Measurements from ENCODE around the gene SCAF11. TPM values are rescaled to one million over a fixed set of nuclear protein-coding genes. Genes with fewer than 3 reads are reported as not detected.

Gene SCAF11
- total RNA-seq, 1 experiment from 2014 or later = 121 TPM

GRCh38 chr12:45912774-45913173 lies 77.6 kb downstream of the SCAF11 start:
- DNase-seq (ENCODE audit: low spot score) = peak; percentile 18
- Histone ChIP-seq H3K27ac (ENCODE audit: low read depth, low read length, poor library complexity, severe bottlenecking) (no peak overlapping the region), H3K4me1 (ENCODE audit: insufficient read depth, low read length, poor library complexity, severe bottlenecking) (peaks cover 17% of the 10 kb centered on the region), H3K4me3 (ENCODE audit: low read depth, low read length, poor library complexity, severe bottlenecking) (no peak overlapping the region), H3K36me3 (ENCODE audit: insufficient read depth, low read length, poor library complexity, severe bottlenecking) (peaks cover 5% of the 10 kb centered on the region), H3K9me3 (ENCODE audit: low read depth, low read length, poor library complexity, severe bottlenecking) (no peaks in the 10 kb centered on the region), H3K27me3 (replicated peaks; ENCODE audit: insufficient read depth, low read depth, low read length, poor library complexity) (no peaks in the 10 kb centered on the region)
- CTCF ChIA-PET = no interaction called here
- TF ChIP-seq EZH2 (IDR thresholded peaks at IDR 0.05; ENCODE audit: borderline replicate concordance, low read depth, low read length, poor library complexity, severe bottlenecking) = no peak
- TF ChIP-seq, protein P1, sequence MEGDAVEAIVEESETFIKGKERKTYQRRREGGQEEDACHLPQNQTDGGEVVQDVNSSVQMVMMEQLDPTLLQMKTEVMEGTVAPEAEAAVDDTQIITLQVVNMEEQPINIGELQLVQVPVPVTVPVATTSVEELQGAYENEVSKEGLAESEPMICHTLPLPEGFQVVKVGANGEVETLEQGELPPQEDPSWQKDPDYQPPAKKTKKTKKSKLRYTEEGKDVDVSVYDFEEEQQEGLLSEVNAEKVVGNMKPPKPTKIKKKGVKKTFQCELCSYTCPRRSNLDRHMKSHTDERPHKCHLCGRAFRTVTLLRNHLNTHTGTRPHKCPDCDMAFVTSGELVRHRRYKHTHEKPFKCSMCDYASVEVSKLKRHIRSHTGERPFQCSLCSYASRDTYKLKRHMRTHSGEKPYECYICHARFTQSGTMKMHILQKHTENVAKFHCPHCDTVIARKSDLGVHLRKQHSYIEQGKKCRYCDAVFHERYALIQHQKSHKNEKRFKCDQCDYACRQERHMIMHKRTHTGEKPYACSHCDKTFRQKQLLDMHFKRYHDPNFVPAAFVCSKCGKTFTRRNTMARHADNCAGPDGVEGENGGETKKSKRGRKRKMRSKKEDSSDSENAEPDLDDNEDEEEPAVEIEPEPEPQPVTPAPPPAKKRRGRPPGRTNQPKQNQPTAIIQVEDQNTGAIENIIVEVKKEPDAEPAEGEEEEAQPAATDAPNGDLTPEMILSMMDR (conservative IDR thresholded peaks at IDR 0.05; ENCODE audit: low read depth, low read length) = no peak
- POLR2A ChIA-PET (ENCODE audit: low non-redundant PET) = no interaction called here
- no TSS peak for BruUV-seq (replicated peaks)
- intact Hi-C loops (cut with micrococcal nuclease; ENCODE audit: unreplicated experiment) = loop anchor here (10.0 kb wide), 1 partner anchor 778 kb away; no protein-coding TSS in a partner anchor

DNA sequence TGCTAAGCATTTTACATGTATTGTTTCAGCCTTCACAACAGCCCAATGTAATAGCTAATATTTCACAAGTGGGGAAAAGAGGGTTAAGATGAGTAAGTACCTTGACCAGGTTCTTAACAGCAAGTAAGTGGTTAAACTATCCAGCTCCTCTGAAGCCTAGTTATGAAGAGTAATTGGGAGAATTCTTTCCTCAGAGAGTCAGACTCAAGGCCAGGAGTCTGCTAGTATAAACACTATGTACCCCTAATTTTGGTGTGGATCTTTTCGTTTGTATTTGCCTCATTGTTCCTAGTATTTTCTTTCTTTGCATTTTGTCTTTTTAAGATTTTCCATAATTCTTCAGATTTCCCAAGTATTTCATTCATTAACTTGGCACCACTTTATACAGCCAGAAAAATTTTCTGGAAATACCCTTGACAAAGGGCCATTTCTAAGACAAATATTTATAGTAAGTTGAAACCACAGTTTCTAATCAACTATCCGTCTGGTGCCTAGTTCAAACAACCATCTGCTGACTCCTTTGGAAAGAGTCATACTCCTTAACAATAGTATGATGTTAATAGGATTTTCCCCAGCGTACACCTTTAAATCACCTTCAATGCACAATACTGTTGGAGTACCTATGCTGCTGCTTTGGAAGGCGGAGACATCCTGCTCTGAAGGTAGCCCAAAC lies 81.2 kb downstream of the SCAF11 start:
- H3K4me1 ChIP-seq (ENCODE audit: insufficient read depth, low read length, poor library complexity, severe bottlenecking) = peaks cover 17% of the 10 kb centered on the region
- H3K27ac ChIP-seq (ENCODE audit: low read depth, low read length, poor library complexity, severe bottlenecking) = no peak overlapping the region
- no TSS peak for BruUV-seq (replicated peaks)
- CTCF ChIA-PET = no interaction called here
- TF ChIP-seq EZH2 (IDR thresholded peaks at IDR 0.05; ENCODE audit: borderline replicate concordance, low read depth, low read length, poor library complexity, severe bottlenecking) = no peak
- TF ChIP-seq, protein P1 (conservative IDR thresholded peaks at IDR 0.05; ENCODE audit: low read depth, low read length) = no peak
- POLR2A ChIA-PET (ENCODE audit: low non-redundant PET) = no interaction called here
- peaks cover 19% of the 10 kb centered on the region for H3K36me3 ChIP-seq (ENCODE audit: insufficient read depth, low read length, poor library complexity, severe bottlenecking)
- intact Hi-C loops (cut with micrococcal nuclease; ENCODE audit: unreplicated experiment) = no loop called here
- H3K4me3 ChIP-seq (ENCODE audit: low read depth, low read length, poor library complexity, severe bottlenecking) = no peak overlapping the region
- no peaks in the 10 kb centered on the region for H3K27me3 ChIP-seq (replicated peaks; ENCODE audit: insufficient read depth, low read depth, low read length, poor library complexity)
- H3K9me3 ChIP-seq (ENCODE audit: low read depth, low read length, poor library complexity, severe bottlenecking) = no peaks in the 10 kb centered on the region
- no peak for DNase-seq (ENCODE audit: low spot score)

- DNase-seq (ENCODE audit: low spot score) = no peak
- no TSS peak for BruUV-seq (replicated peaks)
- CTCF ChIA-PET = no interaction called here
- POLR2A ChIA-PET (ENCODE audit: low non-redundant PET) = no interaction called here
- intact Hi-C loops (cut with micrococcal nuclease; ENCODE audit: unreplicated experiment) = no loop called here
- Histone ChIP-seq H3K4me3 (ENCODE audit: low read depth, low read length, poor library complexity, severe bottlenecking) (no peak overlapping the region), H3K27me3 (replicated peaks; ENCODE audit: insufficient read depth, low read depth, low read length, poor library complexity) (no peaks in the 10 kb centered on the region), H3K4me1 (ENCODE audit: insufficient read depth, low read length, poor library complexity, severe bottlenecking) (peaks cover 6% of the 10 kb centered on the region), H3K9me3 (ENCODE audit: low read depth, low read length, poor library complexity, severe bottlenecking) (no peaks in the 10 kb centered on the region), H3K36me3 (ENCODE audit: insufficient read depth, low read length, poor library complexity, severe bottlenecking) (peaks cover 24% of the 10 kb centered on the region), H3K27ac (ENCODE audit: low read depth, low read length, poor library complexity, severe bottlenecking) (no peak overlapping the region)
- TF ChIP-seq, protein P1 (conservative IDR thresholded peaks at IDR 0.05; ENCODE audit: low read depth, low read length) = no peak
- no peak for TF ChIP-seq EZH2 (IDR thresholded peaks at IDR 0.05; ENCODE audit: borderline replicate concordance, low read depth, low read length, poor library complexity, severe bottlenecking)
These were observed 82.4 kb downstream of the SCAF11 start for GRCh38 chr12:45907955-45908354.
